HepG2 (cell line): ENCODE data around the gene MYADML2. TPM values are rescaled to one million over a fixed set of nuclear protein-coding genes. Genes with fewer than 3 reads are reported as not detected.
A peak's percentile ranks its signal among the peaks of the same experiment; 100 is the strongest.

Experiments used
- KAT2B ChIP-seq: fragments of 150-350 bp; IDR thresholded peaks from 2 replicates; pipeline ENCODE4 v1.6.1; 2014; ENCODE audit warnings: low read depth, low read length, borderline replicate concordance
- KDM2A ChIP-seq: sonication (generic); formaldehyde crosslinking; IDR thresholded peaks from 2 replicates; pipeline ENCODE4 v1.4.0; 2020; ENCODE audit warnings: low read depth, missing genetic modification reagents, borderline replicate concordance
- MTA1 ChIP-seq: sonication (generic); formaldehyde crosslinking; IDR thresholded peaks from 2 replicates; pipeline ENCODE4 v1.4.0; 2020; ENCODE audit warnings: missing genetic modification reagents, mild to moderate bottlenecking, borderline replicate concordance
- NCOA2 ChIP-seq: sonication (generic); formaldehyde crosslinking; IDR thresholded peaks from 2 replicates; pipeline ENCODE4 v1.8.0; 2022; ENCODE audit warnings: inconsistent platforms
- NFATC3 ChIP-seq: sonication (generic); formaldehyde crosslinking; IDR thresholded peaks from 2 replicates; pipeline ENCODE4 v1.5.1; 2020; ENCODE audit warnings: mild to moderate bottlenecking, missing genetic modification reagents
- RAD51 ChIP-seq: fragments of 450-650 bp; IDR thresholded peaks from 2 replicates; pipeline ENCODE4 v1.6.1; 2016; ENCODE audit warnings: borderline replicate concordance
- SYNCRIP ChIP-seq: fragments of 200-400 bp; formaldehyde crosslinking; IDR thresholded peaks from 2 replicates; pipeline ENCODE4 v1.6.1; 2018; ENCODE audit warnings: mild to moderate bottlenecking, low read depth, low read length; ENCODE audit not compliant: insufficient read depth
- TMF1 ChIP-seq: sonication (generic); formaldehyde crosslinking; IDR thresholded peaks from 2 replicates; pipeline ENCODE4 v1.8.1; 2022; ENCODE audit warnings: low read depth, missing genetic modification reagents
- U2AF1 ChIP-seq: fragments of 200-400 bp; formaldehyde crosslinking; optimal IDR thresholded peaks from 2 replicates; pipeline ENCODE3; 2017; ENCODE audit warnings: mild to moderate bottlenecking, low read depth, low read length
- WIZ ChIP-seq: sonication (generic); formaldehyde crosslinking; IDR thresholded peaks from 2 replicates; pipeline ENCODE4 v1.5.1; 2020; ENCODE audit warnings: mild to moderate bottlenecking, missing genetic modification reagents
- YY1 ChIP-seq: IDR thresholded peaks from 2 replicates; pipeline ENCODE4 v1.6.1; 2011; ENCODE audit warnings: low read length, low read depth, moderate library complexity, mild to moderate bottlenecking; ENCODE audit not compliant: insufficient read depth, insufficient replicate concordance
- ZBTB38 ChIP-seq: sonication (generic); formaldehyde crosslinking; IDR thresholded peaks from 2 replicates; pipeline ENCODE4 v1.5.1; 2020; ENCODE audit warnings: mild to moderate bottlenecking, missing genetic modification reagents
- ZMYM2 ChIP-seq: sonication (generic); formaldehyde crosslinking; IDR thresholded peaks from 2 replicates; pipeline ENCODE4 v1.8.0; 2022; ENCODE audit warnings: mild to moderate bottlenecking, missing genetic modification reagents
- ZNF24 ChIP-seq: fragments of 450-650 bp; IDR thresholded peaks from 2 replicates; pipeline ENCODE4 v1.6.1; 2017; ENCODE audit warnings: antibody characterized with exemption, mild to moderate bottlenecking
- ZNF563 ChIP-seq: sonication (generic); formaldehyde crosslinking; IDR thresholded peaks from 2 replicates; pipeline ENCODE4 v1.8.0; 2022; ENCODE audit warnings: mild to moderate bottlenecking, moderate library complexity, missing genetic modification reagents
- ZSCAN22 ChIP-seq: sonication (generic); formaldehyde crosslinking; IDR thresholded peaks from 2 replicates; pipeline ENCODE4 v1.4.0; 2020; ENCODE audit warnings: mild to moderate bottlenecking, missing genetic modification reagents
- polyA plus RNA-seq, 8 experiments: library from polyadenylated mRNA; depleted of rRNA in 3 of 8; stranded (reverse) in 7 of 8; unstranded in 1 of 8; fragments of >200 nt; fragmentation: Illumina TruSeq in 4 of 8; extraction: Trizol in 4 of 8; gene quantifications; 2 replicates each; pipeline versions ENCODE4 v1.2.1 to v1.2.3, GENCODE V29; 2011 to 2016; ENCODE audit warnings: low read depth in 4 of 8, missing spikeins in 1 of 8, mixed read lengths in 1 of 8; ENCODE audit not compliant: insufficient read depth in 1 of 8
- total RNA-seq, 5 experiments: library from RNA; depleted of rRNA; stranded (reverse); fragments of >200 nt; fragmentation: Illumina TruSeq; extraction: Trizol; gene quantifications; 2 replicates each; pipeline ENCODE4 v1.2.3, GENCODE V29; 2016; ENCODE audit warnings: low read depth in 1 of 5
- TF ChIP-seq, protein P1 (sequence below): IDR thresholded peaks from 2 replicates; pipeline ENCODE4 v1.6.1; 2016; ENCODE audit warnings: low read depth, missing genetic modification reagents, missing compliant biosample characterization
- TF ChIP-seq, protein P2 (sequence below): IDR thresholded peaks from 2 replicates; pipeline ENCODE4 v1.6.1; 2016
- TF ChIP-seq, protein P3 (sequence below): sonication (generic); formaldehyde crosslinking; IDR thresholded peaks from 2 replicates; pipeline ENCODE4 v1.4.0; 2020; ENCODE audit warnings: missing genetic modification reagents, borderline replicate concordance
- TF ChIP-seq, protein P4 (sequence below): sonication (generic); formaldehyde crosslinking; IDR thresholded peaks from 2 replicates; pipeline ENCODE4 v1.8.0; 2022; ENCODE audit warnings: missing genetic modification reagents, low read depth, mild to moderate bottlenecking, borderline replicate concordance

MYADML2 gene
- total and polyA plus RNA-seq, 2 of the 13 experiments (the other 11 are each of a cell fraction or from before 2014, with no cell fraction given): not detected

DNA sequence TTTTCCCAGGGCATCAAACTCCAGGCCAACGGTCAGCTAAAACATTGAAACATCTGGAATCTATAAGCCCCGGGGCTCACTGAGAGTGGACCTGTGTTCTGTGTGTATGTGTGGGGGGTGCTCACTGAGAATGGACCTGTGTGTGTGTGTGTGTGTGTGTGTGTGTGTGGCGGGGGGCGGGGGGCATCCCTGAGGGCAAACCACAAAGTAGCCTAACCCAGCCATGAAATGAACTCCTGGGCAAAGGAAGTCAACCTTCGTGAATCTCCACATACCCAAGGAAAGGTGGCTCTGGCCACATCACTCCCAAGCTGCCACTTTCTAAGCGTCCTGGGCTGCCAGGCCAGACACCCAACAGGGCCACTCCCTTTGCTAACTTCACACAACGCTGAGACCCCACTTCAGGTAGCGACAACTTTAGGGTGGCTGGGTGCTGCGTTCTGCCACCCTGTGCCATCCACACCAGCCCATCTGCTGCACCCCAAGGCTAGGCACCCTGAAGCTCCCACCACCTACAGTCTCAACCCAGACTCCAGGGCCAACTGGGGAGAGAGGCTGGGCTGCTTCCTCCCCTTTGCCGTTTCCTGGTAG, 21.1 kb downstream of the MYADML2 start (continued):
- TF ChIP-seq, protein P1, sequence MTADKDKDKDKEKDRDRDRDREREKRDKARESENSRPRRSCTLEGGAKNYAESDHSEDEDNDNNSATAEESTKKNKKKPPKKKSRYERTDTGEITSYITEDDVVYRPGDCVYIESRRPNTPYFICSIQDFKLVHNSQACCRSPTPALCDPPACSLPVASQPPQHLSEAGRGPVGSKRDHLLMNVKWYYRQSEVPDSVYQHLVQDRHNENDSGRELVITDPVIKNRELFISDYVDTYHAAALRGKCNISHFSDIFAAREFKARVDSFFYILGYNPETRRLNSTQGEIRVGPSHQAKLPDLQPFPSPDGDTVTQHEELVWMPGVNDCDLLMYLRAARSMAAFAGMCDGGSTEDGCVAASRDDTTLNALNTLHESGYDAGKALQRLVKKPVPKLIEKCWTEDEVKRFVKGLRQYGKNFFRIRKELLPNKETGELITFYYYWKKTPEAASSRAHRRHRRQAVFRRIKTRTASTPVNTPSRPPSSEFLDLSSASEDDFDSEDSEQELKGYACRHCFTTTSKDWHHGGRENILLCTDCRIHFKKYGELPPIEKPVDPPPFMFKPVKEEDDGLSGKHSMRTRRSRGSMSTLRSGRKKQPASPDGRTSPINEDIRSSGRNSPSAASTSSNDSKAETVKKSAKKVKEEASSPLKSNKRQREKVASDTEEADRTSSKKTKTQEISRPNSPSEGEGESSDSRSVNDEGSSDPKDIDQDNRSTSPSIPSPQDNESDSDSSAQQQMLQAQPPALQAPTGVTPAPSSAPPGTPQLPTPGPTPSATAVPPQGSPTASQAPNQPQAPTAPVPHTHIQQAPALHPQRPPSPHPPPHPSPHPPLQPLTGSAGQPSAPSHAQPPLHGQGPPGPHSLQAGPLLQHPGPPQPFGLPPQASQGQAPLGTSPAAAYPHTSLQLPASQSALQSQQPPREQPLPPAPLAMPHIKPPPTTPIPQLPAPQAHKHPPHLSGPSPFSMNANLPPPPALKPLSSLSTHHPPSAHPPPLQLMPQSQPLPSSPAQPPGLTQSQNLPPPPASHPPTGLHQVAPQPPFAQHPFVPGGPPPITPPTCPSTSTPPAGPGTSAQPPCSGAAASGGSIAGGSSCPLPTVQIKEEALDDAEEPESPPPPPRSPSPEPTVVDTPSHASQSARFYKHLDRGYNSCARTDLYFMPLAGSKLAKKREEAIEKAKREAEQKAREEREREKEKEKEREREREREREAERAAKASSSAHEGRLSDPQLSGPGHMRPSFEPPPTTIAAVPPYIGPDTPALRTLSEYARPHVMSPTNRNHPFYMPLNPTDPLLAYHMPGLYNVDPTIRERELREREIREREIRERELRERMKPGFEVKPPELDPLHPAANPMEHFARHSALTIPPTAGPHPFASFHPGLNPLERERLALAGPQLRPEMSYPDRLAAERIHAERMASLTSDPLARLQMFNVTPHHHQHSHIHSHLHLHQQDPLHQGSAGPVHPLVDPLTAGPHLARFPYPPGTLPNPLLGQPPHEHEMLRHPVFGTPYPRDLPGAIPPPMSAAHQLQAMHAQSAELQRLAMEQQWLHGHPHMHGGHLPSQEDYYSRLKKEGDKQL (CRISPR knock-in tag): no peak
- TF ChIP-seq RAD51 (no peak), U2AF1 (no peak), ZNF24 (no peak), ZMYM2 (no peak), ZSCAN22 (no peak), ZBTB38 (CRISPR knock-in tag) (no peak; the same call in 1 of the 2 replicates), ZNF563 (CRISPR knock-in tag) (no peak), YY1 (no peak), TMF1 (CRISPR knock-in tag) (no peak), SYNCRIP (no peak), NFATC3 (CRISPR knock-in tag) (peak; percentile 59; the same call in 1 of the 2 replicates), WIZ (CRISPR knock-in tag) (no peak), MTA1 (no peak), NCOA2 (CRISPR knock-in tag) (no peak; the same call in 1 of the 2 replicates), KAT2B (no peak), KDM2A (CRISPR knock-in tag) (no peak)
- TF ChIP-seq, protein P2, sequence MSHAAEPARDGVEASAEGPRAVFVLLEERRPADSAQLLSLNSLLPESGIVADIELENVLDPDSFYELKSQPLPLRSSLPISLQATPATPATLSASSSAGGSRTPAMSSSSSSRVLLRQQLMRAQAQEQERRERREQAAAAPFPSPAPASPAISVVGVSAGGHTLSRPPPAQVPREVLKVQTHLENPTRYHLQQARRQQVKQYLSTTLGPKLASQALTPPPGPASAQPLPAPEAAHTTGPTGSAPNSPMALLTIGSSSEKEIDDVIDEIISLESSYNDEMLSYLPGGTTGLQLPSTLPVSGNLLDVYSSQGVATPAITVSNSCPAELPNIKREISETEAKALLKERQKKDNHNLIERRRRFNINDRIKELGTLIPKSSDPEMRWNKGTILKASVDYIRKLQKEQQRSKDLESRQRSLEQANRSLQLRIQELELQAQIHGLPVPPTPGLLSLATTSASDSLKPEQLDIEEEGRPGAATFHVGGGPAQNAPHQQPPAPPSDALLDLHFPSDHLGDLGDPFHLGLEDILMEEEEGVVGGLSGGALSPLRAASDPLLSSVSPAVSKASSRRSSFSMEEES (CRISPR knock-in tag): no peak
- TF ChIP-seq, protein P3, sequence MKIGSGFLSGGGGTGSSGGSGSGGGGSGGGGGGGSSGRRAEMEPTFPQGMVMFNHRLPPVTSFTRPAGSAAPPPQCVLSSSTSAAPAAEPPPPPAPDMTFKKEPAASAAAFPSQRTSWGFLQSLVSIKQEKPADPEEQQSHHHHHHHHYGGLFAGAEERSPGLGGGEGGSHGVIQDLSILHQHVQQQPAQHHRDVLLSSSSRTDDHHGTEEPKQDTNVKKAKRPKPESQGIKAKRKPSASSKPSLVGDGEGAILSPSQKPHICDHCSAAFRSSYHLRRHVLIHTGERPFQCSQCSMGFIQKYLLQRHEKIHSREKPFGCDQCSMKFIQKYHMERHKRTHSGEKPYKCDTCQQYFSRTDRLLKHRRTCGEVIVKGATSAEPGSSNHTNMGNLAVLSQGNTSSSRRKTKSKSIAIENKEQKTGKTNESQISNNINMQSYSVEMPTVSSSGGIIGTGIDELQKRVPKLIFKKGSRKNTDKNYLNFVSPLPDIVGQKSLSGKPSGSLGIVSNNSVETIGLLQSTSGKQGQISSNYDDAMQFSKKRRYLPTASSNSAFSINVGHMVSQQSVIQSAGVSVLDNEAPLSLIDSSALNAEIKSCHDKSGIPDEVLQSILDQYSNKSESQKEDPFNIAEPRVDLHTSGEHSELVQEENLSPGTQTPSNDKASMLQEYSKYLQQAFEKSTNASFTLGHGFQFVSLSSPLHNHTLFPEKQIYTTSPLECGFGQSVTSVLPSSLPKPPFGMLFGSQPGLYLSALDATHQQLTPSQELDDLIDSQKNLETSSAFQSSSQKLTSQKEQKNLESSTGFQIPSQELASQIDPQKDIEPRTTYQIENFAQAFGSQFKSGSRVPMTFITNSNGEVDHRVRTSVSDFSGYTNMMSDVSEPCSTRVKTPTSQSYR (CRISPR knock-in tag): no peak
- TF ChIP-seq, protein P4, sequence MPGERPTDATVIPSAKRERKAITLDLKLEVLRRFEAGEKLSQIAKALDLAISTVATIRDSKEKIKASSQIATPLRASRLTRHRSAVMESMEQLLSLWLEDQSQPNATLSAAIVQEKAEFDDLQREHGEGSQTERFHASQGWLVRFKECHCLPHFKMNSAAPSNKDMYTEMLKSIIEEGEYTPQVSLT (CRISPR knock-in tag): no peak
